Ovary (tissue), 3 donors: ENCODE measurements around the gene LBX1.

Experiments used
- CTCF ChIP-seq, 3 donors: fragments of 450-650 bp in 2 of 3; fragments of 200-600 bp in 1 of 3; IDR thresholded peaks; one replicate each; pipeline versions ENCODE4 v1.5.1 to v1.8.0; 2016 to 2022; ENCODE audit warnings: antibody characterized with exemption in 3 of 3, mild to moderate bottlenecking in 1 of 3
- POLR2A ChIP-seq: fragments of 450-650 bp; IDR thresholded peaks from one replicate; pipeline ENCODE4 v1.6.1; 2017; ENCODE audit warnings: antibody characterized with exemption, mild to moderate bottlenecking, moderate library complexity
- donor health status: DM: no; HTN: no; CAD: no.

GRCh38 chr10:101273330-101273729, 44.1 kb upstream of the LBX1 start:
- TF ChIP-seq CTCF (IDR thresholded peaks at IDR 0.05) (no peak), POLR2A (no peak)
